Endothelial cell of umbilical vein (primary cell): ENCODE data around the gene PRXL2B.

Experiments
- CTCF ChIP-seq, 2 donors: IDR thresholded peaks; 1 replicate in 1 of 2; 2 replicates in 1 of 2; pipeline ENCODE4 v1.5.1; 2011; ENCODE audit warnings: low read length in 2 of 2, mild to moderate bottlenecking in 2 of 2, moderate library complexity in 2 of 2, control low read depth in 1 of 2, inconsistent platforms in 1 of 2, low read depth in 1 of 2; ENCODE audit not compliant: insufficient read depth in 1 of 2; ENCODE audit errors: extremely low read depth in 1 of 2
- EZH2 ChIP-seq: IDR thresholded peaks from 2 replicates; pipeline ENCODE4 v1.6.1; 2012; ENCODE audit warnings: borderline replicate concordance, low read depth, mild to moderate bottlenecking, moderate library complexity, low read length, inconsistent platforms; ENCODE audit not compliant: severe bottlenecking

- no peak for TF ChIP-seq CTCF (IDR thresholded peaks at IDR 0.05; ENCODE audit: extremely low read depth in 1 of 2, insufficient read depth in 1 of 2, low read depth in 1 of 2, low read length in 2 of 2)
- TF ChIP-seq EZH2 = no peak
Observed at GRCh38 chr1:2639203-2639602, 52.6 kb downstream of the PRXL2B start.
